Cardiac muscle cell (in vitro differentiated cells and primary cell): ENCODE measurements around the gene CLMN. TPM values are rescaled to one million over a fixed set of nuclear protein-coding genes. Genes with fewer than 3 reads are reported as not detected.
A peak's percentile ranks its signal among the peaks of the same experiment; 100 is the strongest.

Experiments
- DNase-seq, 2 donors: peaks; one replicate each; pipeline versions ENCODE4 v3.0.0 to v3.0.0-alpha.2; 2010 to 2017; ENCODE audit warnings: low read depth in 1 of 2, low spot score in 1 of 2
- H3K27ac ChIP-seq: fragments of 200-600 bp; sonication (generic); 2 replicates; pipeline ENCODE4 v1.5.1; 2016
- H3K27me3 ChIP-seq: fragments of 200-600 bp; sonication (generic); 2 replicates; pipeline ENCODE4 v1.6.0; 2016; ENCODE audit warnings: control low read depth
- H3K36me3 ChIP-seq: fragments of 200-600 bp; sonication (generic); 2 replicates; pipeline ENCODE4 v1.5.1; 2016; ENCODE audit warnings: control low read depth
- H3K4me1 ChIP-seq: fragments of 200-600 bp; sonication (generic); 2 replicates; pipeline ENCODE4 v1.8.1; 2017; ENCODE audit warnings: low read depth, mild to moderate bottlenecking, mixed run types
- H3K4me3 ChIP-seq: fragments of 200-600 bp; sonication (generic); 2 replicates; pipeline ENCODE4 v1.5.1; 2016; ENCODE audit warnings: mild to moderate bottlenecking
- H3K9me3 ChIP-seq: fragments of 200-600 bp; sonication (generic); 2 replicates; pipeline ENCODE4 v1.5.1; 2017; ENCODE audit warnings: low read depth, mild to moderate bottlenecking, control low read depth
- CTCF ChIP-seq: IDR thresholded peaks from 2 replicates; pipeline ENCODE4 v1.5.1; 2012; ENCODE audit warnings: low read depth, mild to moderate bottlenecking, low read length
- polyA plus RNA-seq: library from polyadenylated mRNA; unstranded; fragments of >200 nt; fragmentation: Nextera tagmentation; extraction: Ambion mirVana; gene quantifications from 2 replicates; pipeline ENCODE4 v1.2.1, GENCODE V29; 2016
- total RNA-seq: library from RNA; depleted of rRNA; stranded (reverse); fragments of >200 nt; gene quantifications from 2 replicates; pipeline ENCODE4 v1.2.3, GENCODE V29; 2016

CLMN gene
- total and polyA plus RNA-seq, 2 experiments from 2014 or later: 0.98 to 1.3 TPM

- H3K27ac ChIP-seq: no peak overlapping the region
- TF ChIP-seq CTCF: no peak
- H3K4me1 ChIP-seq: peaks cover 5% of the 10 kb centered on the region
- no peaks in the 10 kb centered on the region for H3K36me3 ChIP-seq
- peaks cover 34% of the 10 kb centered on the region for H3K27me3 ChIP-seq
- no peak for DNase-seq
- no peaks in the 10 kb centered on the region for H3K9me3 ChIP-seq
- H3K4me3 ChIP-seq: no peak overlapping the region
These were observed 128.1 kb downstream of the CLMN start for GRCh38 chr14:95191445-95192199.

- Histone ChIP-seq H3K4me3 (no peak overlapping the region), H3K9me3 (no peaks in the 10 kb centered on the region), H3K36me3 (no peaks in the 10 kb centered on the region), H3K27ac (no peak overlapping the region), H3K27me3 (peaks cover 31% of the 10 kb centered on the region), H3K4me1 (peaks cover 5% of the 10 kb centered on the region)
- TF ChIP-seq CTCF: no peak
- DNase-seq: no peak
These were observed 128.9 kb downstream of the CLMN start for GRCh38 chr14:95190857-95191256.

GRCh38 chr14:95190346-95190840 is 129.3 kb downstream of the CLMN start:
- H3K4me3 ChIP-seq: no peak overlapping the region
- DNase-seq: no peak
- no peaks in the 10 kb centered on the region for H3K36me3 ChIP-seq
- TF ChIP-seq CTCF: no peak
- H3K27ac ChIP-seq: no peak overlapping the region
- peaks cover 30% of the 10 kb centered on the region for H3K27me3 ChIP-seq
- H3K4me1 ChIP-seq: peaks cover 5% of the 10 kb centered on the region
- H3K9me3 ChIP-seq: no peaks in the 10 kb centered on the region

DNA sequence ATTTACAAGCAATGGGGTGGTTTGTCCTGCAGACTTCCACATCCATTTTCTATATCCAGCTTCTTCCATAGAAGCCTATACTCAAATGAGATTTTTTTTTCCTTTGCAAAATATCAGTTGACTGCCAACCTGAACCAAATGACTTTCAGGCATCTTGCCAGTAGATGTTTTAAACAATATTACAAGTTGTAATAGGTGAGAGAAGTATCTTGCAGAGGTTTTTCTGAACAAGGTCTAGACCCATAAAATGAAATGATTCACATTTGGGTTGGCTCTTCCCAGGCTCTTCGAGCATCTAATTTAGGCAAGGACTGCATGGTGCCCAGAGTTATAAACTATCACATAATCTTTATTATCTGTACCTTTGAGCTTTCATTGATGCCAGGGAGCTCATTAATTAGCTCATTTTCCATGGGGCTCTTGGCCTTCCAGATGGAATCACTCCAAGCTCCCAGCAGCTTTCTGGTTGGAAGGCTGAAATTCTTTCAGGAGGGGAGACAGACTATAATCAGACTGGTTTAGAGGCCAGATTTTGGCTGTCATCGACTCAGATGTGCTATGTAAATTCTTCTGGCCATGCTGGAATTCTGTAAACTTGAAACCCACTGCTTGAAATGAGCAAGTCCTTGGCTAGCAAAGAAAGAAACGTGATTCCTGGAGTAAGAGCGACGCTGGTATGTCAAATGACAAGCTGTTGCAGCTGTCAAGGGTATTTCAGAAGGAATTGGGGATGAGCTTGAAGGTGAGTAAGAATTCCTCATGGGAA is 130.2 kb downstream of the CLMN start:
- H3K36me3 ChIP-seq: no peaks in the 10 kb centered on the region
- TF ChIP-seq CTCF: no peak
- DNase-seq: peak; percentile 62 to 78

DNA sequence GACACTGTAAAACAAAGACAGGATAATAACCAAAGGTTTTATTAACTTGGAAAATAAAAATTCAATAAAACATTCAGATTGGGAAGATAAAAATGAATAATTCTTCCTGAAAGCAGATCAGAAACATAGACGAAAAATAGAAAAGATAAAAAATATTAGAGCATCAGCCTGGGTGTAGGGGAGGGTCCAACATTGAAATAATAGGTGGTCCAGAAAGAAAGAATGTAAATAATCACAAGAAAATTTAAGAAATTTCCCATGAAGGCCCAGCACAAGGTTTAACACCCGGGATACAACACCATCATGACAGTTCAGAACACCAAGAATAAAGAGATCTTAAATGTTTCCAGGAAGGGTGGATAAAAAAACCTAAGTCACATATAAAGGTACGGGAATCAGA is 131.3 kb downstream of the CLMN start:
- H3K9me3 ChIP-seq: no peaks in the 10 kb centered on the region
- no peaks in the 10 kb centered on the region for H3K36me3 ChIP-seq
- no peak overlapping the region for H3K27ac ChIP-seq
- H3K27me3 ChIP-seq: peaks cover 15% of the 10 kb centered on the region
- no peak overlapping the region for H3K4me3 ChIP-seq
- peaks cover 5% of the 10 kb centered on the region for H3K4me1 ChIP-seq
- no peak for TF ChIP-seq CTCF
- DNase-seq: no peak

More for the DNA sequence above, 130.2 kb downstream of the CLMN start:
- Histone ChIP-seq H3K27me3 (peaks cover 22% of the 10 kb centered on the region), H3K27ac (no peak overlapping the region), H3K4me3 (no peak overlapping the region), H3K9me3 (no peaks in the 10 kb centered on the region), H3K4me1 (peaks cover 5% of the 10 kb centered on the region)
